HEK293T (cell line): ENCODE results near the gene RAB22A.

ENCODE experiments used
- BHLHE40 ChIP-seq: fragments of 450-650 bp; IDR thresholded peaks from 2 replicates; pipeline ENCODE4 v1.6.1; 2016; ENCODE audit warnings: mild to moderate bottlenecking, moderate library complexity, borderline replicate concordance
- FOXK2 ChIP-seq: fragments of 450-650 bp; IDR thresholded peaks from 2 replicates; pipeline ENCODE4 v1.6.1; 2016; ENCODE audit warnings: mild to moderate bottlenecking
- PKNOX1 ChIP-seq: fragments of 450-650 bp; IDR thresholded peaks from 2 replicates; pipeline ENCODE4 v1.6.1; 2016
- SP1 ChIP-seq: fragments of 450-650 bp; IDR thresholded peaks from 2 replicates; pipeline ENCODE4 v1.6.1; 2017
- ZNF384 ChIP-seq: fragments of 450-650 bp; IDR thresholded peaks from 2 replicates; pipeline ENCODE4 v1.6.1; 2016

GRCh38 chr20:58310291-58310782 lies 822 bp downstream of the RAB22A start:
- TF ChIP-seq ZNF384: no peak
- TF ChIP-seq BHLHE40: no peak
- TF ChIP-seq SP1: no peak
- TF ChIP-seq PKNOX1: no peak
- TF ChIP-seq FOXK2: no peak
